ENCODE measurements around the gene ANKS1A. TPM values are rescaled to one million over a fixed set of nuclear protein-coding genes. Genes with fewer than 3 reads are reported as not detected.
A peak's percentile ranks its signal among the peaks of the same experiment; 100 is the strongest.

The ANKS1A gene
- total and polyA plus RNA-seq, 12 donors, result 7.1 to 36.3 (median 29.9) TPM

- intact Hi-C loops (cut with DNase I), result no loop called here
- H3K4me3 ChIP-seq, result no peak overlapping the region
- ATAC-seq (no peak), DNase-seq (no peak)
- WGBS, 2 donors, result 90% methylated on average over 10 of the region's 10 CpGs
- peaks cover 0 to 43% (median 17%) of the 10 kb centered on the region in 9 donors for H3K4me1 ChIP-seq
- H3K9me3 ChIP-seq, result no peaks in the 10 kb centered on the region
- TF ChIP-seq, protein P1, sequence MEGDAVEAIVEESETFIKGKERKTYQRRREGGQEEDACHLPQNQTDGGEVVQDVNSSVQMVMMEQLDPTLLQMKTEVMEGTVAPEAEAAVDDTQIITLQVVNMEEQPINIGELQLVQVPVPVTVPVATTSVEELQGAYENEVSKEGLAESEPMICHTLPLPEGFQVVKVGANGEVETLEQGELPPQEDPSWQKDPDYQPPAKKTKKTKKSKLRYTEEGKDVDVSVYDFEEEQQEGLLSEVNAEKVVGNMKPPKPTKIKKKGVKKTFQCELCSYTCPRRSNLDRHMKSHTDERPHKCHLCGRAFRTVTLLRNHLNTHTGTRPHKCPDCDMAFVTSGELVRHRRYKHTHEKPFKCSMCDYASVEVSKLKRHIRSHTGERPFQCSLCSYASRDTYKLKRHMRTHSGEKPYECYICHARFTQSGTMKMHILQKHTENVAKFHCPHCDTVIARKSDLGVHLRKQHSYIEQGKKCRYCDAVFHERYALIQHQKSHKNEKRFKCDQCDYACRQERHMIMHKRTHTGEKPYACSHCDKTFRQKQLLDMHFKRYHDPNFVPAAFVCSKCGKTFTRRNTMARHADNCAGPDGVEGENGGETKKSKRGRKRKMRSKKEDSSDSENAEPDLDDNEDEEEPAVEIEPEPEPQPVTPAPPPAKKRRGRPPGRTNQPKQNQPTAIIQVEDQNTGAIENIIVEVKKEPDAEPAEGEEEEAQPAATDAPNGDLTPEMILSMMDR (IDR thresholded peaks at IDR 0.05), result no peak
- no peak overlapping the region for H3K27ac ChIP-seq
- H3K27me3 ChIP-seq, result no peaks in the 10 kb centered on the region
- peaks cover 6 to 100% (median 65%) of the 10 kb centered on the region in 9 donors for H3K36me3 ChIP-seq
Measured at GRCh38 chr6:35086282-35086632, 197.2 kb downstream of the ANKS1A start.

GRCh38 chr6:35086636-35087360, 197.7 kb downstream of the ANKS1A start:
- Histone ChIP-seq H3K4me1 (peaks cover 0 to 37% (median 15%) of the 10 kb centered on the region in 9 donors), H3K9me3 (no peaks in the 10 kb centered on the region), H3K27me3 (no peaks in the 10 kb centered on the region), H3K36me3 (peaks cover 6 to 100% (median 62%) of the 10 kb centered on the region in 9 donors), H3K4me3 (no peak overlapping the region), H3K27ac (peak overlapping the region in 3 of 10 donors; percentile 21 to 58 (median 52))
- ATAC-seq (peak in 1 of 8 donors; percentile 16), DNase-seq (no peak)
- WGBS, 2 donors, result 87 to 90% methylated on average over 12 of the region's 12 CpGs
- intact Hi-C loops (cut with DNase I), result no loop called here
- TF ChIP-seq, protein P1 (IDR thresholded peaks at IDR 0.05), result no peak

DNA sequence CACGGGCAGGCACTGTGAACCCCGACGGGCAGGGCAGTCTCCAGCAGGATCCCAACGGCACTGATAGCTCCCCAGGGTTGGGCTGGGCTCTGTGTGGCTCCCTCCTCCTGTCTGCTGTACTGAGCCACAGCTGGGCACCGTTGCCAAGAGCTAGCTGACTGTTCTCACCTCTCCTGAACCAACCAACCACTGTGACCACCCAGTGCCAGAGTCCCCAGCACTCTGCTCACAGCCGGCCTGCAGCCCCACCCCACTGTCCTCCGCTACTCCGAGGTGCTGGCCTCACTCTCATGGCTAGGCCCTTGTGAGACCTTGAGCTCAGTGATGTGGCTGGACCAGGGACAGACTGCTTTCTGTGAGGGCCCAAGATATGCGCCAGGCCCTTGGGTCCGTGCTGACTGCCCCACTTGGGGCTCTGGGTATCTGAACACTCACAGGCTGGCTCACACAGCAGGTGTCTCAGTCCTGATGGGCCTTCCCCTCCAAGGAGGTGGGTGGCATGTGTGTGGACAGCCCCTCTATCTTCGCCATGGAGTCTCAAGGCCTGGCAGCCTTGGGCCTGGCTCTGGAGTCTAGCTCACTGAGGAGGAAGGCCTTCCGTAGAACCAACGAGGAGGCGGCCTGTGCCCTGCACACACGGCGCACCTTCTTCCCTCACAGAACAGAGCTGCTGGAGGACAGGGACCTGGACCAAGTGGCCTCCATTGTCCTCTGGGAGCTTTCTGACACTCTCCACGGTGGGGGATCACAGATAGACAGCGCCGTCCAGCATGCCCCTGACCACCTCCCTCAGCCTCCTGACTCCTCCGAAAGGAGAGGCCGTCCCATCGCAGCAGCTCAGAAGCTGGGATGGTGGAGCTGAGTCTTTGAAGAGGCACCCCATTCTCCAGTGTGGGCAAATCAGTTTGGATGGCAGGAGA, 198.6 kb downstream of the ANKS1A start:
- ATAC-seq (peak; percentile 36 to 79 (median 62)), DNase-seq (peak in 1 of 2 donors; percentile 44)
- Histone ChIP-seq H3K27me3 (no peaks in the 10 kb centered on the region), H3K36me3 (peaks cover 6 to 94% (median 56%) of the 10 kb centered on the region in 9 donors), H3K4me1 (peaks cover 0 to 37% (median 17%) of the 10 kb centered on the region in 9 donors), H3K9me3 (no peaks in the 10 kb centered on the region), H3K4me3 (no peak overlapping the region), H3K27ac (peak overlapping the region in 6 of 10 donors; percentile 2 to 58 (median 44))
- TF ChIP-seq, protein P1 (IDR thresholded peaks at IDR 0.05), result no peak
- intact Hi-C loops (cut with DNase I), result no loop called here
- 81 to 82% methylated on average over 22 of the region's 22 CpGs for WGBS, 2 donors
